HCT116 (cell line): ENCODE results near the gene NAV3. TPM values are rescaled to one million over a fixed set of nuclear protein-coding genes. Genes with fewer than 3 reads are reported as not detected.
A peak's percentile ranks its signal among the peaks of the same experiment; 100 is the strongest.
"Not testable (repeated sequence)": the region's sequence is repeated elsewhere in the genome, so short reads cannot be mapped to it uniquely, and the experiment has no call there.

Source experiments
- ATAC-seq: fragments of 200-7000 bp; cut with Tn5 transposase; 2 replicates; pipeline ENCODE4 v1.9.1; 2020; ENCODE audit warnings: mild to moderate bottlenecking, moderate library complexity
- BruUV-seq: library from RNA; stranded (reverse); fragments of 400-500 nt; replicated peaks from 2 replicates; lab custom pipeline; 2021; lab: Mats Ljungman, UMichigan
- CTCF ChIA-PET: fragments of 300-600 bp; sonication (Branson Sonifier 250); formaldehyde crosslinking; loops from one replicate; lab custom pipeline; 2021; ENCODE audit warnings: antibody characterized with exemption; lab: Charles Lee
- POLR2A ChIA-PET: fragments of 300-600, 350-600 bp; sonication (Branson Sonifier 250); formaldehyde crosslinking; loops from one replicate; lab custom pipeline; 2021; ENCODE audit warnings: antibody characterized with exemption; lab: Charles Lee
- RAD21 ChIA-PET, 2 experiments: fragments of 300-600 bp; sonication (Branson Sonifier 250); formaldehyde crosslinking; loops; one replicate each; lab custom pipeline; 2023; ENCODE audit warnings: low total read pairs in 2 of 2; ENCODE audit not compliant: uncharacterized antibody in 2 of 2, unreplicated experiment in 2 of 2, low non-redundant PET in 1 of 2; lab: Charles Lee
- DNase-seq: peaks from one replicate; pipeline ENCODE4 v3.0.0-alpha.2; 2010; ENCODE audit warnings: low read depth, low spot score
- H2AFZ ChIP-seq: fragments of 200-600 bp; shearing (Covaris generic), sonication (generic); 2 replicates; pipeline ENCODE4 v1.6.1; 2017; ENCODE audit warnings: low read depth, mixed run types, mixed read lengths, antibody characterized with exemption, low read length; ENCODE audit not compliant: poor library complexity, severe bottlenecking
- H3K27ac ChIP-seq: 2 replicates; pipeline ENCODE4 v1.5.1; 2012; ENCODE audit warnings: low read depth, low read length
- H3K27me3 ChIP-seq: fragments of 200-600 bp; sonication (generic); 2 replicates; pipeline ENCODE4 v1.6.1; 2016; ENCODE audit warnings: mixed run types, low read length, mixed read lengths; ENCODE audit not compliant: insufficient read depth
- H3K36me3 ChIP-seq, 2 experiments: fragments of 200-500 bp in 1 of 2; fragments of 200-600 bp in 1 of 2; sonication (Bioruptor generic) in 1 of 2; sonication (generic) in 1 of 2; 2 replicates each; pipeline versions ENCODE4 v1.5.1 to v1.6.1; 2014 to 2016; ENCODE audit warnings: low read length in 2 of 2, inconsistent platforms in 1 of 2, mixed read lengths in 1 of 2, mixed run types in 1 of 2; ENCODE audit not compliant: insufficient read depth in 2 of 2, control insufficient read depth in 1 of 2
- H3K4me1 ChIP-seq, 2 experiments: fragments of 200-600 bp in 1 of 2; sonication (generic) in 1 of 2; 2 replicates each; pipeline versions ENCODE4 v1.5.1 to v1.6.1; 2012 to 2017; ENCODE audit warnings: low read length in 2 of 2, inconsistent platforms in 1 of 2, mild to moderate bottlenecking in 1 of 2, mixed read lengths in 1 of 2, mixed run types in 1 of 2, moderate library complexity in 1 of 2; ENCODE audit not compliant: insufficient read depth in 2 of 2, control insufficient read depth in 1 of 2
- H3K4me2 ChIP-seq: fragments of 200-600 bp; sonication (generic); 2 replicates; pipeline ENCODE4 v1.6.1; 2017; ENCODE audit warnings: mixed run types, low read length, mixed read lengths
- H3K4me3 ChIP-seq, 2 experiments: fragments of 200-600 bp in 1 of 2; sonication (generic) in 1 of 2; replicated peaks in 1 of 2; 2 replicates each; pipeline ENCODE4 v1.5.1; 2011 to 2016; ENCODE audit warnings: low read length in 2 of 2, control low read depth in 1 of 2, low read depth in 1 of 2, mild to moderate bottlenecking in 1 of 2, mixed read lengths in 1 of 2, mixed run types in 1 of 2
- H3K79me2 ChIP-seq: fragments of 200-600 bp; sonication (generic); 2 replicates; pipeline ENCODE4 v1.6.1; 2017; ENCODE audit warnings: mild to moderate bottlenecking, mixed run types, low read length, moderate library complexity, mixed read lengths; ENCODE audit not compliant: insufficient read depth
- H3K9ac ChIP-seq: fragments of 200-600 bp; sonication (generic); 2 replicates; pipeline ENCODE4 v1.6.1; 2016; ENCODE audit warnings: low read length, mixed read lengths
- H3K9me2 ChIP-seq: fragments of 200-600 bp; sonication (generic), shearing (Covaris generic); 2 replicates; pipeline ENCODE4 v1.6.1; 2017; ENCODE audit warnings: mixed run types, mild to moderate bottlenecking, moderate library complexity; ENCODE audit not compliant: insufficient read depth
- H3K9me3 ChIP-seq, 2 experiments: fragments of 200-500 bp in 1 of 2; fragments of 200-600 bp in 1 of 2; sonication (Bioruptor generic) in 1 of 2; sonication (generic) in 1 of 2; 2 replicates each; pipeline ENCODE4 v1.6.1; 2014 to 2017; ENCODE audit warnings: low read length in 2 of 2, mixed read lengths in 2 of 2, inconsistent platforms in 1 of 2, low read depth in 1 of 2, mild to moderate bottlenecking in 1 of 2, mixed run types in 1 of 2, moderate library complexity in 1 of 2; ENCODE audit not compliant: control insufficient read depth in 1 of 2, insufficient read depth in 1 of 2
- H4K20me1 ChIP-seq: fragments of 200-600 bp; sonication (generic), shearing (Covaris generic); 2 replicates; pipeline ENCODE4 v1.6.1; 2017; ENCODE audit warnings: mixed run types, mild to moderate bottlenecking, moderate library complexity; ENCODE audit not compliant: insufficient read depth
- RAD21 ChIP-seq: IDR thresholded peaks from 2 replicates; pipeline ENCODE4 v1.6.1; 2012; ENCODE audit warnings: low read depth, mild to moderate bottlenecking
- SP1 ChIP-seq: IDR thresholded peaks from 2 replicates; pipeline ENCODE4 v1.6.1; 2012; ENCODE audit warnings: low read depth
- SRF ChIP-seq: IDR thresholded peaks from 2 replicates; pipeline ENCODE4 v1.6.1; 2012; ENCODE audit warnings: low read depth
- intact Hi-C: fragments of 100-400 bp; cut with micrococcal nuclease; formaldehyde crosslinking; loops from 2 replicates; pipeline ENCODE4 v1.10.0; 2022
- total RNA-seq: library from RNA; stranded (reverse); gene quantifications from one replicate; pipeline ENCODE4 v1.2.1, GENCODE V29; 2021; ENCODE audit not compliant: unreplicated experiment
- TF ChIP-seq, protein P1 (sequence below), 3 experiments: fragments of 200-600 bp in 1 of 3; sonication (generic) in 1 of 3; IDR thresholded peaks in 2 of 3; conservative IDR thresholded peaks in 1 of 3; 2 replicates each; pipeline ENCODE4 v1.5.1; 2012 to 2017; ENCODE audit warnings: low read depth in 2 of 3, low read length in 2 of 3, antibody characterized with exemption in 1 of 3, borderline replicate concordance in 1 of 3, control low read depth in 1 of 3, mild to moderate bottlenecking in 1 of 3, mixed read lengths in 1 of 3, mixed run types in 1 of 3, moderate library complexity in 1 of 3; ENCODE audit not compliant: insufficient read depth in 1 of 3
- TF ChIP-seq, protein P2 (sequence below): IDR thresholded peaks from 2 replicates; pipeline ENCODE4 v1.6.1; 2012

The NAV3 gene
- total RNA-seq, 1 experiment from 2014 or later: 7.8 TPM

DNA sequence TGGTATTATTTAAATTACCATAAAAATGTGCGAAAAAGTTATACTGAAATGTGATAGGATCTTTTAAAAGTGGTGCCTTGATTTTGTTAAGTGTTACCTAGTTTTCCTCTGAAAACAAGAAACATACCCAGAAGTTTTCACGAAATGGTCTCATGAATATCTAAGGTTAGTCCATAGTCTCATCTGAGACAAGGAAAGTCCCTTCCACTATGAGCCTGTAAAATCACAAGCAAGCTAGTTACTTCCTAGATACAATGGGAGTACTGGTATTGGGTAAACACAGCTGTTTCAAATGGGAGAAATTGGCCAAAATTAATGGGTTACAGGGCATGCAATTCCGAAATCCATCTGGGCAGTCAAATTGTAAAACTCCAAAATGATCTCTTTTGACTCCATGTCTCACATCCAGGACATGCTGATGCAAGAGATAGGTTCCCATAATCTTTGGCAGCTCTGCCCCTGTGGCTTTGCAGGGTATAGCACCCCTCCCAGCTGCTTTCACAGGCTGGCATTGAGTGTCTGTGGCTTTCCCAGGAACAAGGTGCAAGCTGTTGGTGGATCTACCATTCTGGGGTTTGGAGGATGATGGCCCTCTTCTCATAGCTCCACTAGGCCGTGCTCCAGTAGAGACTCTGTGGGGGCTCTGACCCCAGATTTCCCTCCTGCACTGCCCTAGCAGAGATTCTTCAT, 271.4 kb downstream of the NAV3 start:
- BruUV-seq: no TSS peak
- Histone ChIP-seq H3K4me3 (no peak overlapping the region), H2AFZ (no peak overlapping the region), H3K9ac (no peak overlapping the region), H4K20me1 (no peaks in the 10 kb centered on the region), H3K4me1 (peaks cover 0 to 3% of the 10 kb centered on the region in 2 experiments; a peak in 1 of 4 replicates), H3K27ac (no peak overlapping the region), H3K36me3 (no peaks in the 10 kb centered on the region), H3K79me2 (no peaks in the 10 kb centered on the region), H3K9me2 (no peaks in the 10 kb centered on the region), H3K9me3 (no peaks in the 10 kb centered on the region), H3K27me3 (no peaks in the 10 kb centered on the region), H3K4me2 (no peak overlapping the region)
- ChIA-PET CTCF (no interaction called here), POLR2A (no interaction called here), RAD21 (no interaction called here)
- intact Hi-C loops: no loop called here
- peak; percentile 78 for ATAC-seq
- TF ChIP-seq, protein P1, sequence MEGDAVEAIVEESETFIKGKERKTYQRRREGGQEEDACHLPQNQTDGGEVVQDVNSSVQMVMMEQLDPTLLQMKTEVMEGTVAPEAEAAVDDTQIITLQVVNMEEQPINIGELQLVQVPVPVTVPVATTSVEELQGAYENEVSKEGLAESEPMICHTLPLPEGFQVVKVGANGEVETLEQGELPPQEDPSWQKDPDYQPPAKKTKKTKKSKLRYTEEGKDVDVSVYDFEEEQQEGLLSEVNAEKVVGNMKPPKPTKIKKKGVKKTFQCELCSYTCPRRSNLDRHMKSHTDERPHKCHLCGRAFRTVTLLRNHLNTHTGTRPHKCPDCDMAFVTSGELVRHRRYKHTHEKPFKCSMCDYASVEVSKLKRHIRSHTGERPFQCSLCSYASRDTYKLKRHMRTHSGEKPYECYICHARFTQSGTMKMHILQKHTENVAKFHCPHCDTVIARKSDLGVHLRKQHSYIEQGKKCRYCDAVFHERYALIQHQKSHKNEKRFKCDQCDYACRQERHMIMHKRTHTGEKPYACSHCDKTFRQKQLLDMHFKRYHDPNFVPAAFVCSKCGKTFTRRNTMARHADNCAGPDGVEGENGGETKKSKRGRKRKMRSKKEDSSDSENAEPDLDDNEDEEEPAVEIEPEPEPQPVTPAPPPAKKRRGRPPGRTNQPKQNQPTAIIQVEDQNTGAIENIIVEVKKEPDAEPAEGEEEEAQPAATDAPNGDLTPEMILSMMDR (IDR thresholded peaks at IDR 0.05 in 2 of 3, conservative IDR thresholded peaks at IDR 0.05 in 1 of 3; ENCODE audit: borderline replicate concordance in 1 of 3, insufficient read depth in 1 of 3, low read depth in 2 of 3, low read length in 2 of 3): peak in 2 of 3 experiments; percentile 22 to 39; a peak in 3 of 6 replicates
- TF ChIP-seq RAD21: no peak
- no peak for TF ChIP-seq SRF
- no peak for TF ChIP-seq SP1
- TF ChIP-seq, protein P2, sequence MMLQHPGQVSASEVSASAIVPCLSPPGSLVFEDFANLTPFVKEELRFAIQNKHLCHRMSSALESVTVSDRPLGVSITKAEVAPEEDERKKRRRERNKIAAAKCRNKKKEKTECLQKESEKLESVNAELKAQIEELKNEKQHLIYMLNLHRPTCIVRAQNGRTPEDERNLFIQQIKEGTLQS: peak; percentile 30; the same call in 1 of the 2 replicates
- DNase-seq: peak; percentile 6

DNA sequence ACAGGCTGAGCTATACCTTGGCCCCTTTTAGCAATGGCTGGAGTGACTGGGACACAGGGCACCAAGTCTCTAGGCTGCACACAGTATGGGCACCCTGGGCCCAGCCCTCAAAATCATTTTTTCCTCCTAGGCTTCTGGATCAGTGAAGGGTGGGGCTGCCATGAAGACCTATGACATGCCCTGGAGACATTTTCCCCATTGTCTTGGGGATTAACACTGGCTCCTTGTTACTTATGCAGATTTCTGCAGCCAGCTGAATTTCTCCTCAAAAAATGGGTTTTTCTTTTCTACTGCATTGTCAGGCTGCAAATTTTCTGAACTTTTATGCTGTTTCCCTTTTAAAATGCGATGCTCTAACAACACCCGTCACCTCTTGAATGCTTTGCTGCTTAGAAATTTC, 272.1 kb downstream of the NAV3 start:
- H3K9me2 ChIP-seq, H2AFZ ChIP-seq, H3K27me3 ChIP-seq, H3K4me3 ChIP-seq, intact Hi-C loops, POLR2A ChIA-PET, H3K4me1 ChIP-seq, H3K27ac ChIP-seq, H3K9ac ChIP-seq, H3K9me3 ChIP-seq, H3K79me2 ChIP-seq, H3K4me2 ChIP-seq, H3K36me3 ChIP-seq, H4K20me1 ChIP-seq, ATAC-seq, DNase-seq, RAD21 ChIA-PET, BruUV-seq, CTCF ChIA-PET: not testable (repeated sequence)
